AG09309 (cell line): ENCODE results near the gene CCDC3.

Experiments
- DNase-seq: peaks from one replicate; pipeline ENCODE4 v3.0.0-alpha.2; 2010; ENCODE audit warnings: low read depth
- H3K4me3 ChIP-seq: 2 replicates; pipeline ENCODE4 v1.5.1; 2011; ENCODE audit warnings: mild to moderate bottlenecking, low read depth, low read length, moderate library complexity; ENCODE audit not compliant: control insufficient read depth
- TF ChIP-seq, protein P1 (sequence below): IDR thresholded peaks from 2 replicates; pipeline ENCODE4 v1.5.1; 2011; ENCODE audit warnings: mild to moderate bottlenecking, low read depth, low read length, inconsistent platforms; ENCODE audit not compliant: insufficient read depth, control insufficient read depth; ENCODE audit errors: missing control alignments

The CCDC3 gene

DNA sequence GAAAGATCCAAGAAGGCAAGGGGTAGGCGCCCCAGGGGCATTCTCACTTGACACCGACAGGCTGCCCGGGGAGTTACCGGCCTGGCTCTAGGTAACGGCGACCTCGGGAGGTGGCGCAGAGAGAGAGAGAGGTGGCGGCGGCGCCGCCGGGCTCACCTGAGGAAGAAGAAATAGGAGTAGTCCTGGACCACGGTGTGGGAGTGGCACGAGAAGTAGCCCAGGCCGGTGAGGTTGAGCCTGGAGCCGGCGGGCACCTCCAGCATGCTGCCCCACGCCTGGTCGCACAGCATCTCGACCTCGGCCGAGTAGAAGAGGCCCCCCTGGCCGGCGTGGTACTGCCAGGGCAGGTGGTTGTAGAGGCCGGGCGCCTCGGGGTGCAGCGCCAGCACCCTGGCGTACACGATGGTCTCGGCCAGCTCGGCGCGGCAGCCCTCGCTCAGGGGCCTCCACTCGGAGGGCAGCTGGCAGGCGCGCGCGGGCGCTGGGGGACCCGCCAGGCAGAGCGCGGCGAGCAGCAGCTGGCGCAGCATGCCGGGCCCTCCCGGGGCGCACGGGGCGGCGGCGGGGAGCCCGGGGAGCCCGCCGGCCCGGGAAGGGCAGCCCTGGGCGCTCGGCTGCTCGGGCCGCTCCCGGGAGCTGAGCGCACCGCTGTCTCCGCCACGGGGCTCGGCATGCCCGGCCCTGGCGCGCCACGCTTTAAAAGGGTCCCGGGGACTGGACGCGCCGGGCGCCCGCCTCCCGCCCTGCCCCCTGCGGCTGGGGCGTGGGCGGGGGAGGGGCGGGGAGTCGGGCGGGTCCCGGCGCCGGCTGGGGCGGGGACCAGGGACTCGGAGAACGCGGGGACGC is at the start of gene CCDC3:
CCDC3 (minus strand) TSS at position 673 of the 846 bp plus-strand sequence; CDS start at position 530, 143 bp downstream.
- no peak for DNase-seq
- no peak within 1 kb of the TSS for H3K4me3 ChIP-seq

DNA sequence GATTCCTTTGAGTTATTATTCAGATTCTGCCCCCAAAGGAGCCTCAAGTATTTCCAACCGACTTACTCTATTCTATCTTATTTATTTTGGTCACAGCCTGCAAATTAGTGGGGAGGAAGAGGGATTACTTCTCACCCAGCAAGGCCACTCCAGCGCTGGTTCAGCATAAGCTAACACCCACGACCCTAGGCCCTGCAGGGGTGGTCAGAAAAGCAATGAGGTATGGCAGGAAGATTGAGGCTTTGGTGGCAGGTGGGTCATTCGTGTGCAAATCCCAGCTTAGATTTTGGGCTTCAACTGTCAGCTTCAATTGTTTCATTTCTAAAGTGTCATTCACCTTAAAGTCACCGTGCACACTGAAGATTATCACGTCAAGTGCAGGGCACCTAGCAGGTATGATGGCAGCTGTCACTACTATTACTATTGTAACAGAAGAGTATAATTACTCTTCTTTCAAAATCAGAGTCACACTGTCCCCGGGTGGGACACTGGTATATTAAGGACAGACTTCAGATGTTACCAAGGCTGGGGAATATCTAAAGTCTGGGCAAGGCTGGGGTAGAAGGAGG is 49.7 kb upstream of the CCDC3 start:
- TF ChIP-seq, protein P1, sequence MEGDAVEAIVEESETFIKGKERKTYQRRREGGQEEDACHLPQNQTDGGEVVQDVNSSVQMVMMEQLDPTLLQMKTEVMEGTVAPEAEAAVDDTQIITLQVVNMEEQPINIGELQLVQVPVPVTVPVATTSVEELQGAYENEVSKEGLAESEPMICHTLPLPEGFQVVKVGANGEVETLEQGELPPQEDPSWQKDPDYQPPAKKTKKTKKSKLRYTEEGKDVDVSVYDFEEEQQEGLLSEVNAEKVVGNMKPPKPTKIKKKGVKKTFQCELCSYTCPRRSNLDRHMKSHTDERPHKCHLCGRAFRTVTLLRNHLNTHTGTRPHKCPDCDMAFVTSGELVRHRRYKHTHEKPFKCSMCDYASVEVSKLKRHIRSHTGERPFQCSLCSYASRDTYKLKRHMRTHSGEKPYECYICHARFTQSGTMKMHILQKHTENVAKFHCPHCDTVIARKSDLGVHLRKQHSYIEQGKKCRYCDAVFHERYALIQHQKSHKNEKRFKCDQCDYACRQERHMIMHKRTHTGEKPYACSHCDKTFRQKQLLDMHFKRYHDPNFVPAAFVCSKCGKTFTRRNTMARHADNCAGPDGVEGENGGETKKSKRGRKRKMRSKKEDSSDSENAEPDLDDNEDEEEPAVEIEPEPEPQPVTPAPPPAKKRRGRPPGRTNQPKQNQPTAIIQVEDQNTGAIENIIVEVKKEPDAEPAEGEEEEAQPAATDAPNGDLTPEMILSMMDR = no peak
- no peak overlapping the region for H3K4me3 ChIP-seq
- DNase-seq = no peak

More for the DNA sequence above, at the start of gene CCDC3:
- TF ChIP-seq, protein P1 = no peak

DNA sequence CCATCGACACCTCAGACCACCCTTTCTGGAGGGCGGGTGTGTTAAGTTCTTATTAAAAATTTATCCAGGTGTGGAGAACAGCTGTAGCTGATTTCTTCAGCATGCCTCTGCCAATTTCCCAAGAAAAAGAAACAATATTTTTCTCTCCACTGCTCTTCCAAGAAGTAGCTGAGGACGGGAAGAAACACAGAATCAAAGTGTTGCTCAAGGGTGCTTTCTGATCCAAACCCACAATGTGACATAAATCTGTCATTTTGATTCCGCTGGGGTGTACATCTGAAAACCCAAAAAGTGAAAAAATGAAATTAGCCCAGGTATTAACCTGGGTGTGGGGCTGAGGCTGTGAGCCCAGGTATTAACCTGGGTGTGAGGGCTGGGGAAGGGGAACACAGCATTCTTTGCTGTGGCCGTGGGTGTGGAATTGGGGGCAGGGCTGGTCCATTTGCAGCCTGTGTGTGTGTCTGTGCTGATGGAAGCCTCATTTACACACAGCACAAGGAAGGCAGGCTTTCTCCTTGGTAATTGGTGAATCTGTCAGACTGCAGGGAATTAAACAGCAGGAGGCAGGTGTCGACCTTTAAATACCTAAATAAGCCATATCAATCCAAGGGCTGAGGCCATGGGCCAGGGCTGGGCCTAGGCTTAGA is 48.4 kb upstream of the CCDC3 start:
- no peak for DNase-seq
- no peak overlapping the region for H3K4me3 ChIP-seq
- TF ChIP-seq, protein P1 = no peak

DNA sequence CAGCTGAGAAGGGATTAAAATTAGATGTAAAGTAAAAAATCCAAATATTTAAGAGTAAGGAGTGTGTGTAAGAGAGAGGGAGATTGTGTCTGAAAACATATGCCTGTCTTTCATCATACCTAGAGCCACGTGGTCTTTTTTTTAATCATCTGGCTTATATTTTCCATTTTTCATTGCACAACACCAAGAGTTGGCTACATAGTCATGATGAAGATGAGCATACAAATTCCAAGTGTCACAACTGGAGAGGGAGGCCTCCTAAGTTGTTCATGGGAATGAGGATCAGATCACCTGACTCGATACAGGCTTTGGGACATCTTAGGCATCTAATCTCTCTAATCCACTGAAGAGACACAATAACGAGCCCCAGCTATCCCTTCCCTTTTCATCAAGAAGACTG is 47.2 kb upstream of the CCDC3 start:
- no peak overlapping the region for H3K4me3 ChIP-seq
- TF ChIP-seq, protein P1 = no peak
- no peak for DNase-seq

DNA sequence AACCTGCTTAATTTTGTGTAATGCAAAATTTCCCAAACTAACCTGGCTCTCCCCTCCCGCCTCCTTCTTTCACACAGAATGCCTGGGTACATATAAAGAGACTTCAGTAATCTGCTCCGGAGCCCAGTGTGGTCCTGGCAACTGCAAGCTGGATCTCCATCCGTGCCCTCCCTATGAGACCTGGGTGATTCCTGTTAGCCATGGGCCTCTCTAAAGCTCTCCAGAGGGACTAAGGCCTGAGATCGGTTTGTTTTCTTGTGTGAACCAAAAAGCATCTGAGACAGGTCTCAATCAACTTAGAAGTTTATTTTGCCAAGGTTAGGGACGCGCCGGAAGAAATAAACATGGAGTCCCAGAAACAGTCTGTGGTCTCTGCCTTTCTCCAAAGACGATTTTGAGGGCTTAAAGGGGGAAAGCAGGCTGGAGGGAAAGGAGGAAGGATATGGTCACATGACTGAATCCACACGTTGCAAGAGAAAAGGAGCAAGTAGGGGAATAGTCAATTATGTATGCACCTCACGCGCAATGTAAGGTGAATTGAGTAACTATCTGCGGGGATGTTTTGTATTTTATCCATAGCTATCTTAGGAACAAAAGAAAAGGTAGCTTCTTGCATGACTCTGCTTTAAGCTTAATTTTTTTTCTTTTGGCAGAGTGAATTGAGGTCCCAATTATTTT is 46.2 kb upstream of the CCDC3 start:
- H3K4me3 ChIP-seq = no peak overlapping the region
- TF ChIP-seq, protein P1 = no peak
- no peak for DNase-seq

DNA sequence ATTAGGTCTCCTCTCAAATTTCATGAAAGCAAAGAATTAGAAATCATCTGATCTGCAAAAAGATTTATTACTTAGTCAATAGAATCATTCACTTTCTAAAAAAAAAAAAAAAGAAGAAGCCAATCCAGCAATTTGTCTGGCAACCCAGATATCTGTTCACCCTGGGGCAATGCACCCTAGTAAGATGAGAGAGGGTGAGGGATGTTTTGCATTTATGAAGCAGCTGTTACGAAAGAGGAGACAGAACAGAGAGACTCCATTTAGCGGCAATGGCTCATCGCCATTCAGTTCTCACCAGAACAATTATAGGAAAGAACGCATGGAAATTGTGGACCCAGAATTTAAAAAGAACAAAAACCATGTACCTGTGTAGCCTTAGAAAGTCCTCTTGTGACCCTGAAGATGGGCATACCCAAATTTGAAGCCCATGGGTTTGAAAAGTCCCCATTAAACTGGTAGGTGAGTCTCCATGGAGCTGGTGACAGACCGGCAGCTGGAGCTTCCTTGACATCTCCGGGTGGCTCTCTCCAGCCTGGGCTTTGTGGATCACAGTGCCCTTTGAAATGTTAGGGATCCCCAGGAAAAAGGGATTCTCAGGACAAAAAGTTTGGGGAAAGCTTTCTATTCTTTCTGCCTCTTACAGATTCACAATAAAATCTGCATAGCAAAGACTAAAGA is 45.5 kb upstream of the CCDC3 start:
- DNase-seq = no peak
- no peak overlapping the region for H3K4me3 ChIP-seq
- TF ChIP-seq, protein P1 = no peak
